C4-2B (cell line): ENCODE data around the gene MAP1B.

Experiments
- H3K27ac ChIP-seq: fragments of 450-650 bp; 2 replicates; pipeline ENCODE4 v1.5.1; 2017
- ZFX ChIP-seq: fragments of 450-650 bp; IDR thresholded peaks from 2 replicates; pipeline ENCODE4 v1.6.1; 2017
- TF ChIP-seq, protein P1 (sequence below): fragments of 450-650 bp; conservative IDR thresholded peaks from 2 replicates; pipeline ENCODE4 v1.5.1; 2017; ENCODE audit warnings: mild to moderate bottlenecking

Gene MAP1B

DNA sequence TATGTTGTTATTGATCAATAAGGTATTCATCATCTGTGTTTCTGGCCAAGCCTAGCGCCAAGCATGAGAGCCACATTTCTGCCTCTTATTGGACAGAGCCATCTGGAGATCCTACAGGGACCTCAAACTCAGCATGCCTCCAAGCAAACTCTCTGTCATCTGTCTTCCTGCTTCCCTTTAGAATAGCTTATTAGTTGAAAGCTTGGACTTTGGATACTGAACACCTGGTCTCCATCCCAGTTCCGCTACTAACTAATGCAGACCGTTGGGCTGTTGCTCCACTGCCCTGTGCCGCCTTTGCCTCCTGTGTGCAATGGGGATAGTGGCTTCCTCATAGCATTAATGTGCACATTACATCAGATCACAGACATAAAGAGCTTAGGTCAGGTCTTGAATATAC, 65.5 kb downstream of the MAP1B start:
- TF ChIP-seq, protein P1, sequence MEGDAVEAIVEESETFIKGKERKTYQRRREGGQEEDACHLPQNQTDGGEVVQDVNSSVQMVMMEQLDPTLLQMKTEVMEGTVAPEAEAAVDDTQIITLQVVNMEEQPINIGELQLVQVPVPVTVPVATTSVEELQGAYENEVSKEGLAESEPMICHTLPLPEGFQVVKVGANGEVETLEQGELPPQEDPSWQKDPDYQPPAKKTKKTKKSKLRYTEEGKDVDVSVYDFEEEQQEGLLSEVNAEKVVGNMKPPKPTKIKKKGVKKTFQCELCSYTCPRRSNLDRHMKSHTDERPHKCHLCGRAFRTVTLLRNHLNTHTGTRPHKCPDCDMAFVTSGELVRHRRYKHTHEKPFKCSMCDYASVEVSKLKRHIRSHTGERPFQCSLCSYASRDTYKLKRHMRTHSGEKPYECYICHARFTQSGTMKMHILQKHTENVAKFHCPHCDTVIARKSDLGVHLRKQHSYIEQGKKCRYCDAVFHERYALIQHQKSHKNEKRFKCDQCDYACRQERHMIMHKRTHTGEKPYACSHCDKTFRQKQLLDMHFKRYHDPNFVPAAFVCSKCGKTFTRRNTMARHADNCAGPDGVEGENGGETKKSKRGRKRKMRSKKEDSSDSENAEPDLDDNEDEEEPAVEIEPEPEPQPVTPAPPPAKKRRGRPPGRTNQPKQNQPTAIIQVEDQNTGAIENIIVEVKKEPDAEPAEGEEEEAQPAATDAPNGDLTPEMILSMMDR = no peak
- TF ChIP-seq ZFX = no peak

DNA sequence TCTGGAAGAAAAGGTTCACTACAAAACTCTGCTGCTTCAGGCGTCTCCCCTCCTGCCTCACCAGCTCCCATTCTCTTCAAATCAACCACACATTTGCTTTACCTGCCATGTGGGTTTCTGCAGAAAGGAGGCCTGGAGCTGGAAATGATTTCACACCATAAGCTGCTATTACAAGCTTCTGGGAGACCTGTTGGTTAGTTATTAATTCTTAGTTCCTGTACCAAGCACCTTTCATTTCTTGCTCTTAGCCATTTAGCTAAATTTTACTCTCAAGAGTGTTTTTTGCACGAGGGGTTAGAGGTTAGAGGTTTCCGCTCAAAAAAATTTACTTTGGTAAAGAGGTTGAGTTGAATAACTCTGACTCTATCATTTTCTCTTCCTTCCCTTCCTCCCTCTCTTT, 70.3 kb downstream of the MAP1B start:
- no peak overlapping the region for H3K27ac ChIP-seq
- TF ChIP-seq ZFX = no peak
- TF ChIP-seq, protein P1 = no peak

More for the DNA sequence above, 65.5 kb downstream of the MAP1B start:
- no peak overlapping the region for H3K27ac ChIP-seq

DNA sequence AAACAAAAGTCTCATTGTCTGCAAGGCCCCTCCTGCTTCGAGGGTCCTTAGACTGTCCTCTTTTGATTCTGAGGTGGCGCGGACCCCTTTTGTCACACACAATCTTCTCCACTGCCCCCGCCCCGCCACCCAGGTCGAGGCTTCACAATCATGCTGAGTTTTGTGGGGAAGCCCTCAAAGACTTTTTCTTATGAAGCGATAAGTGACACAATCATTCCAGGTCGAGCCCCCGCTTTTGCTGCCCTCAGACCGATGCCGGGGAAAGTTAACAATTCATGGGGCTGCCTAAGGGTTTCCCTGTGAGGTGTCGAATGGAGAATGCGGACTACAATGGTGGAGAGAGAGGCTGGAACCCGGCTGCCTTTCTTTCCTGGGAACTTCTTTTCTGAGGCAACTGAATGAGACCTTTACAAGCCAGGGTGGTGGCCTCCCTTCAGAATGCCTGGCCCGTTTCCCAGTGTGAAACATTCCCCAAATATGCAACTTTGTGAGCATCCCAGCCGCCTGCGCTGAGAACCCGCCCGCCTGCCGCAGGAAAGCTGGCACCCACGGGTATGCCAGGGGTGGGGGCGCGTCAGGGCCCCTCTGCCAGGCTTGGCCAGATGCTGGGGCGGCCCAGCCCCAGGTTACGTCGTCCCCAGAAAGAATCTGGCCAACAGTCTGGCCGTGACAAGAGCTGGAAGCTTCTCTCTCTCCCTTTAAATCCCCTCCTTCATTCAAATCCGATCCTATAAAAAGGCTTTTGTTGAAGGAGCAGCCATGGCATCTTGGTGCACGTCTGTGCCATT, 71.9 kb downstream of the MAP1B start:
- no peak overlapping the region for H3K27ac ChIP-seq
- TF ChIP-seq, protein P1 = no peak
- TF ChIP-seq ZFX = no peak

DNA sequence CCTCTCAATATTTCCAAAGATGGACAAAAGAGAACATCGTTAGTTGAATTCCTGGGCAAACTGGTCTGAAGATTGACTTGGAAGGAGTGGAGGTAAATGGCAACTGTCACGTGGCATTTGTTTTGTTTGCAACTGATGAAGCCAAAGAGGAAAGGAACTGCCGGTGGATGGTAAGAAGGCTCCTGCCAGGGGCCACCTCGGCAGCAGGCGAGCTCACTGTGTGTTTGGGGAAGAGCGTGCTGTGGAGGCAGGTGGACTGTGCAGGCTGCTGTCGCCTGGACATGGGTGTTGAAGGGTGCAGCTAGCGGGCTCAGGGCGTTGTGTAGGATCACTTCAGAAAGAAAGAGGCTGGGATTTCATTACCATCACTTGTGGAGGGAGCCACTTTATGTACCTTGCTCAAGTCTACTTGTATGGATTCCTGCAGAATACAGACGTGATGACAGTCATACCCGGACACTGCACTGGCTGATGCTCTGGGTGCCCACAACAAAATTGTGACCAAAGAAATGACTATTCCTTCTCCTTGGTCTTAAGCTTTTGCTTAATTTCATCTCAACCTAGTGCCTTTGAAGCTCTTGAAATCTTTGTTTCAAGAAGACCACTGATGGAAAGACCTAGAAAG, 72.7 kb downstream of the MAP1B start:
- no peak for TF ChIP-seq ZFX
- TF ChIP-seq, protein P1 = no peak
- no peak overlapping the region for H3K27ac ChIP-seq

DNA sequence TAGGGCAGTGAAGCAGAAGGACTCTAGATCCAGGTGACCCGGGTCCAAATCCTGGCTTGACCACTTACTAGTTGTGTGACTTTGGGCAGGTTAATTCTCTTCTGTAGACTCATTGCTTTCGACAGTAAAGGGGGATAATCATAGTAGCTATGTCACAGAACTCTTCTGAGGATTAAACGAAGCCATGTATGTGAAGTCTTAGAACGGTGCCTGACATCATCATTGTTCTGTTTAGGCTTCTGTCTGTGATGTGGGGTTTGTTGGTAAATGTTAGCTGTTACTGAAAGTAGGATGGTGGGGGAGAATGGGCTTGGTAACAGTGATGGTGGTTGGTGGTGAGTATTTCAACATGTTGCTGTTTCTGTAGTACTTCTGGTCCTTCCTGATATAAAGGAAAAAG, 73.7 kb downstream of the MAP1B start:
- no peak overlapping the region for H3K27ac ChIP-seq

DNA sequence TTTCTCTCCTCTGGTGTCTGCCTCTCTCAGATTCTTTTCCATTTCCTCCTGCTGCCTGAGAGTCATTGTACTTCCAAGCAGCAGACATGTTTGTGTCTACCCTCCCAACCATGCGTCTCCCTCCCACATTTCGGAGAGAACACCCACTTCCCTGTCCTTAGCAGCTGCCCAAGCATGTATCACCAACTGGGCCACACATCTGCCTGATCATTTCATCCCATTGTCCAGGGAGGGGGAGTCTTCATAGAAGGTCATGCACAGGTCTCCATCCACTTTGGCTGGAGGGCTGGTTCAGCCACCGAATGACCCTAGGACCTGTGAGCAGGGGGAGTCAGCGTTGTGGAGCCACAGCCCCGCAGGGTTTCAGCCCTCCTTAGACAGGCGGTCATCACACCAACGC, 75.4 kb downstream of the MAP1B start:
- TF ChIP-seq ZFX = no peak
- TF ChIP-seq, protein P1 = no peak
- no peak overlapping the region for H3K27ac ChIP-seq

More for the DNA sequence above, 73.7 kb downstream of the MAP1B start:
- TF ChIP-seq, protein P1 = no peak
- no peak for TF ChIP-seq ZFX

DNA sequence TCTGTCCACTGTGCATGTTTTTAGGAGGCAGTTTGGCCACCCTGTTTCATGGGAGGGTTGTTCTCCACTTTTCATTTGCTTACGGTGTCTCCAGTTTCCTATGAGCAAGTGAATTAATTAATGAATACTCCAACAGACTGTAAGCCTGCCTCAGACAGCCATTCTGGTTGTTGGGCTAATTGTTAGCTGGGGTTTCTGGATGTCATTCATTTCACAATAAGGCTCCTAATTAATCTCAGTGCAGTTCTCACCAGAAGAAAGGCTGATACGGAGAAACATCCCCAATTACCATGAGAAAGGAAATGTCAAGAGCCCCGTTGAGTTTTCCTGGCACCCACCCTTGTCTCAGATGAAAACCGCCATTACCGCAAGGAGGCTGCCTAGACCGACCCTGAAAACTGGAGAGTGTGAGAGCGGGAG, 75.8 kb downstream of the MAP1B start:
- H3K27ac ChIP-seq = no peak overlapping the region
- no peak for TF ChIP-seq ZFX
- TF ChIP-seq, protein P1 = no peak
